Fibroblast of skin of right biceps (primary cell): ENCODE results near the gene TPCN2.
A peak's percentile ranks its signal among the peaks of the same experiment; 100 is the strongest.

Source experiments
- DNase-seq: peaks from one replicate; pipeline ENCODE4 v3.0.0-alpha.2; 2013

Gene TPCN2

DNA sequence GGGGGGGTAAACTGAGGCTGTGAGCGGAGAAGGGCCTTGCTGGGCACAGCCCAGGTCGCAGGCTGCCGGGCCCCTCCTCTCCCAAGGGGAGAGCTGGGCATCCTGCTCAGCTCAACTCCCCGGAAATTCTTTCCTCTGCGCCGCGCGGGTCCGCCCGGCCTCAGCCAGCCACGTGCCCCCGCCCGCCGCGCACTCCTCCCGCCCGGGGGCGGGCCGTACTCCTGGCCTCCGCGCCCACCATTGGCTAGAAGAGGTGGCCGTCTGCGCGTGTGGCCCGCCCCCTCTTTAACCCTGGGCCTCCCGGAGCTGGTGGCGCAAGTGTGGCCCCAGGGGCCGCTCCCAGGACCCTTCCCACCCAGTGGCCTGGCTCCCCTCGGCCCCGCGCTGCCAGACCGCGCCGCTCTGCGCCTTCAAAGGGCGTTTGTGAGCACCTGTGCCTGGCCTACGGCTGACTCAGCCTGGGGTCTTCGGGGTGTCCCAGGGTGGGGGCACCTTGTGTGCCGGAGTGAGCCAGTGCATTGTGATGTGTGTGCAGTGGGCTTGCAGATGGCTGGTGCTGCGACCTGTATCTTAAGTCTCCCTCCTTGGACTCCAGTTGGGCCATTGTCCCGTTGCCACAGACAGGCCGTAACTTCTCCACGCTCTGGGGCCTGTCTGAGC lies 37.6 kb upstream of the TPCN2 start:
- DNase-seq: peak; percentile 88

DNA sequence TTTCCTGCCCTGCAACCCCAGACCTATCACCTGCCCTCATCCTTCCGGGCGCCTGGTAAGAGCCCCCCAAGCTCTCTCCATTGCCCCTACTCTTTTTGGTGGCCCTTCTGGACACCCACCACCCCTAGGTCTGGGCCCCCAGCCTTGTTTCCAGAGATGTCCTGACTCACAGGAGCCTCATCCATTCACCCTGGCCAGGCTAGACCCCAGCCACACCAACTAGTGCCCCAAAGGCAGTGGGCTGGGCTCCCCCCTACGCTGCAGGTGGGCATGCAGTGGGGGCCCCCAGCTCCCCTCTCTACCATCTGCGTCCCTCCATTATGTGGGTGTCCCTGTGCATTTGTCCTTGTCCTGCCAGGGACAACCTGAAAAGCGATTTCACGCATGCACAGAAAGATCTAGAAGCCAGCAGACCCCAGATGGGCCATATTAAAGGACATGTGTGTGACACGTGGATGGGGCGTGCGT lies 37.1 kb upstream of the TPCN2 start:
- no peak for DNase-seq

DNA sequence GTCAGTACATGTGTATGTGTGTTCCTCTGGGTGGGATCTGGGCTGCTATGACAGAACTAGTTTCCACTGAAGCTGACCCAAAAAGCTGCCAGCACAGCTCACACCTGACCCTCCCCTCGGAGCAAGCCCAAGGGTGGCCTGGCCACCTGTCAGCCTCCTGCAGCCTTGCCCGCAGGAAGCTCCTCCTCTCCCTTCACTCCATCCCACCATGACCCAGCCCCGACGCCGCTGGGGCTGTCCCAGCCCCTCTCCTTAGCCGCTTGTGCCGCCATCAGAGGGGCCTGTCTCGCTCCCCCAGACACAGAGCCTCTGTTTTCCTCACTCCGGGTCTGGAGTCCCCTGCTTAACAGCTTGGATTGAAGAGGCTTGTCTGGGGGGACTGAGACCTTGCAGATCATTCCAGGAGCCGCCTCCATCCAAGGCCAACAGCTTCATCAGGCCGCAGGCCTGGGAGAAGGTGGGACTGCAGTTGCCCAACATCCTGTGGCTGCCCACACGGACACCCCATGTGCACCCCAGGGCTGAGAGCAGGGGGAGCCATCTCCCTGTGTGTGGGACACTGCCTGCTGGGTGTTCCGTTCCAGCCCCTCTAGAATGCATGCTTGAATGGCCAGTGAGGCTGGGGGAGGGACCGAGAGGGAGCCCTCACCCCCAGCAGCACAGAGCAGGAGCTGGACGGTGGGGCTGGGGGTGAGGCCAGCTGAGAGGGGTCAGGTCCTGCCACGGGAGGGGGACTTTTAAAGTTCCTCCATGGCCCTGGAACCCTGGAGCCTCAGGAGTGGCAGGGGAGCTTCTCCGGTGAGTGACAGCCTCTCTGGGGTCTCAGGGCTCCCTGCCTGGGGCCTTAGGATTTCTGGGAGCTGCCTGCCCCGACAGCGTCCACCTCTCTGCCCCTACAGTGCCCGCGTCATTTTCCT lies 36.4 kb upstream of the TPCN2 start:
- DNase-seq: peak; percentile 44

DNA sequence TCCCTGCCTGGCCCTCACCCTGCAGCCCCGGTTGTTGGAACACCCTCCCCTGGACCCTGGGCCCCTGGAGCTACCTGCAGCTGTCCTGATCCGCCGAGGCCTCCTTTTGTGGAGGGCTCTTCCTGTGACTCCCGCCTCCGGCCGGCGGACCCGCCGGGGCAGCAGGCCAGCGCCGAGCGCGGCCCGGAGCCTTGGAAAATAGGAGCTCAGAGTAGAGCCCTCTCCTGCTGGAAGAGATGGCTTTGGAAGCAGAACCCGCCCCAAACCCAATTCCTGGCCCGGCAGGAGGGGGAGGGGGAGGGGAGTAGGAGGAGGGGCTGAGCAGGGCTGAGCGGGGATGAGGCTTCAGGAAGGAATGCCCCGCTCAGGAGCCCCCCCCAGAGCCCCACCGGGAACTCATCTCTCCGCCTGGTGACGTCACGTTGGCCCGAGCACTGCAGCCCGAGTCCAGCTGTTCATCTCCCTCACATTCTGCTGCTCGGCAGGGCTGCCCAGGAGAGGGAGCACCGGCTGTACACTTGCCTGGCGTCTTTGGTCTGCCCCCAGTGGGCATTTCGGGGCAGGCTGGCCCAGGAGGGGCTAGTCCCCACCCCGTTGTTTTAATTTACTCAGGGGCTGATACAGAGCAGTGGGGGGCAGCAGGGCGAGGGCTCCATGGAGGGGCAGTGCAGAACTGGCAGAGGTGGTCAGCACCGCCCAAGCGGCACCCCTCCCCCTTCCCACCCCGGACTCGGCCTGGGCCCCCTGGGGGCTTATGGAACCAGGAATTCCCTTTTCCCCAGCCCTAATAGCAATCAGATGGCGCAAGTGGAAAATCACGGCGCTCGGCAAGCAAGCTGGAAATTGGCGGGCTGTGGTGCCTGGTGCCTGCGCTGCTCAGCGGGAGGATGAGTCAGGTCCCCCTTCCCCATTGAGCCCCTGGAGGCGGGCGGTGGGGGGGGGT lies 35.5 kb upstream of the TPCN2 start, which contains the start of gene MRGPRF:
TSS of gene MRGPRF (minus strand) at position 238 of the 943 bp plus-strand sequence. CDS start 3,345 bp downstream, outside the sequence.
- DNase-seq: peak; percentile 94

DNA sequence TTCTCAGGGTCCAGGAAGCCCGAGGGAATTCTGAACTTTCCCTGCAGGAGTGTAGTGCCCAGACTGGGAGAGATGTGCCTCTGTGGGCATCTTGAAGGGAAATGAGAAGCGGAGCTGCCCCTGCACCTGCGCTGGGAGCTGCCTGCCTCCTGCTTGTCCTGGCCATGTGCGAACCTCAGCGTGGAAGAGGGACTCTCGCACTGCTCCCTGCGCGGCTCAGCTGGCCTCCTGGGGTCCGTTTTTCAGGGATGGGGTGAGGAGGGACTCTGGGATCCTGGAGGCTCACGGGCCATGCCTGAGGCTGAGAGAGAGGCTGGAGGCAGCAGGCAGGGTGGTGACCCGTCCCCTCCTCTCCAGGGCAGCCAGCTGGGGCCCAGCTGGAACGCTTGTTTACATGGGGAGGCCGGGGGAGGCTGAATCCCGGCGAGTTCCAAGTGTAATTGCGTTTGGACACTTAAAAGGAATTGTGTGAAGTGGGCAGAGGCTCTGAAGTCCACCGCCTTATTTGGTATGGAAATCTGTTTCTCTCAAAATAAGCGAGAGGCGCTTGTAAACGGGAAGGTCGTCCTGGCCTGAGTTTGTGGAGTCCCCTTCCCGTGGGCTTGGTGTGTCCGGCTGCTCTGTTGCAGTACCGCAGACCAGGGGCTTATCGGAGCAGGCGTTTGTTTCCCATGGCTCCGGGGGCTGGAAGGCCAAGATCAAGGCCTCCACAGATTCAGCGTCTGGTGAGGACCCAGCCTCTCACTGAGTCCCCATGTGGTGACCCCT lies 34.5 kb upstream of the TPCN2 start:
- DNase-seq: no peak

DNA sequence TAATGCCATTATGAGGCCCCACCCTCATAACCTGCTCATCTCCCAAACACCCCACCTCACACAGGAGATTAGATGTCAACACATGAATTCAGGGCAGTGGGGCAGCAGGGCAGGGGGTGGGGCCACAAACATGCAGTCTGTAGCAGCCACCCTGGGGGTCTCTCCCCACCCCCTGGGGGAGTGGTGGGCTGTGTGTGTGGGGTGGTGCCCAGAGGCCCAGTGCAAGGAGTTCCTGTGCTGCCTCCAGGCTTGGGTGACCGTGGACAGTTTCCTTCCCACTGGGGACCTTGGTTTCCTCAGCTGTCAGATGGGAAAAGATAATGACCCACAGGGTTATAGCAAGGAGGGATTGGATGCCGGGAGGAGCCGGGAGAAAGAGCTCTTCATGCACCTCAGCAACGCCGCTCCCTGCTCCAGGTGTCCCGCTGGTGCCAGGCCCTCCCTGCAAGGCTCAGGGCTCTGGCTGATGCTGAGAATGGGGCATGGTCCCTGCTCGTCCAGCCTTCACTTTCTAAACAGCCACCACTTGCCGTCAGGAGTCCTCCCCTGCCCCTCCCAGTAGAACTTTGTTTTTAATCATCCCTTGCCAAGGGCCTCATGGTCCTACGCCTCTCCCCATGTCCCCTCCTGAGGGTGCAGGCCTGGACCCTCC lies 33.7 kb upstream of the TPCN2 start:
- DNase-seq: no peak

DNA sequence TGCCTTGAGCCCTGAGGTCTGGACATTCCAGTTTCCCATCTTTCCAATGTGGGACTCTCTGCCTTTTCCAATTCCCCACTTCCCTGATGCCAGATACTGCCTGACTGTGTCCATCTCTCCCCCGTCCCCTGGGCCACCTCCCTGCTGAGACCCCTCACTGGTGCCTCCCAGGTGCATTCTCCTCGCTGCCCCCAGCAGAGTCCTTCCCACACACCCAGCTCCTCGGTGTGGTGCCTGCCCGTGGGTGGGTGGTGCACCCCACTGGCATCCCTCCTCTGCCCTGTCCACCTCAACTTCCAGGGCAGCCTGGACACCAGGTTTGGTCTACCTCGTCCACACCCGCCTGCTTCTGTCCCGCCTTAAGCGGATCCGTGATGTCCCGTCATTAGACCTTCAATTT lies 30.8 kb upstream of the TPCN2 start:
- no peak for DNase-seq

DNA sequence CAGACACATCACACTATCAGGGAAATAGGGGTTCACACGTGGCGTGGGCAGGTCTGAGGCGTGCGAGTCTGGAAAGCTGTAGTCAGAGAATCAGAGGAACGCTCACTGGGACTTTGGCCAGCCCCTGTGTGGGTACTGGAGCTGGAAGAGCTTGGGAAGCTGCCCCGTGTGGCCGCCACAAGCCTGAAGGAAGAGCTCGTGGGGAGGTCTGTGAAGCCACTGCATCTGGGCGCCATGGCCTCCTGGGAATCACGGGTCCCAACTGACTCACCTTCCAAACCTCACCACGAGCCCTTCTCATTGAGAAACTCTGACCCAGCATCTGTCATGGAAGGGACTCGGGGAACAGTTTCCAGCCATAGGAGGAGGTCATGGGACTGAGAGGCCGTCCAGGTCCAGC lies 29.8 kb upstream of the TPCN2 start:
- peak; percentile 61 for DNase-seq

DNA sequence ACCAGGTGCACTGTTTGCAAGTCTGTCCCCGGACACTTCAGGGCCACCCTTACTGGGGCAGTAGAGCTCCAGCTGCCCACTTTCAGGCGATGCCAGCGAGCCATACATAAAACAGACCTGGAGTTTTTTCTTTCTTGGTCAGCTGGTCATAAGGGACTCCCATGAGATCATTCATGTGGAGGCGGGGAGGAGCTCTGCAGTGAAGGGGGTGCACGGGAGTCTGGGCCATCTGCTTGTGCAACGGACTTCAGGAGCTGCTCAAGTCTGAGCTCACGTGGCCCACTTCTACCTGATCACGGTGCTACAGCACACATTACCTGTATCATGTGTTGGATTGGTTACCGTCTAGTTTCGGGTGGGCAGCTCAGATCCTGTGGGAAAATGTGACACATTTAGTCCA lies 26.5 kb upstream of the TPCN2 start:
- DNase-seq: no peak

DNA sequence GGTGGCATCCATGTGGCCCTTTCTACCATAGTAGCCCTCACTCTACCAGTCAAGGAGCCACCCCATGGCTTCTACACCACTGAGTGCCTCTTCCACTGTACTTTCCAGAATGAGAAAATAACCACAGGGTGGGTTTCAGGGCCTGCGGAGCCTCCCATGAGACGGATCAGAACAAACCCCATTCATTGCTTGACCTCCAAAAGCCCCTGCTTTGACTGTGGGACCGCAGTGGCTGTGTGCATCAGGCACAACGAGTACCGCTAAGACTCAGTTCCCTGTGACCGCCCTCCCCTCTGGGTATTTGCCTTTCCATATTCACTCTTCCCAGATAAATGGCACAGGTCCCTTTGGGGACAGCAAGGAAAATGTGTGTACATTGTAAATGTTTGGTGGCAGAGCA lies 24.2 kb upstream of the TPCN2 start:
- DNase-seq: no peak

DNA sequence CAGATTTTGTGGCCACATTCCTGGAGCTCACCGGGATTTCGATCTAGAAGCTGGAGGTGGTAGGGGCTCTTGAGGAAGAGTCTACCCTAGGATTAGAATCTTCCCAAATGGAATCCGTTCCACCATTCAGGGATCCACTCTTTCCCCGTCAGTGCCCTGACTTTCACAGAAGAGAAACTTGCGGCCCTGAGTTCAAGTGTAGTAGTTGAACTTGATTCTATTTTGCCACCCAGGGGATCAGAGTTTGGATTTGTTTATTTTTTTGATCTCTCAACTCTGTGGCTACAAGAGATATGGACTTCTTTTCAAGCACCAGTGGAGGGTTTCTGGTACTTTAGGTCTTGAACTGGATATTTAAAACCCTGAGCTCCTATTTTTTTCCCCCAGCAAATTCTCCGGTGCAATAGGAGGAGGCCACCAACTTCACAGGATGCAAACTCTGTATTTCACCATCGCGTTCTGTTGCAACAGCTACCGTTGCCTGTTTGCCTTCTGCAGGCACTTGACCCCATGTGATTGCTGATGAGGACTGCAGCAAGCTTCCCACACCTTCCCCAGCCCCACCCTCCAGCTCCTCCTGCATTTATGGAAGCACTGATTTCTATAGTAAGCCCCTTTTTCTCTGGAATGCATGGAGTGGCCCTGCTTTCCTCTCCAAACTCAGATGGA lies 20.9 kb upstream of the TPCN2 start:
- no peak for DNase-seq

DNA sequence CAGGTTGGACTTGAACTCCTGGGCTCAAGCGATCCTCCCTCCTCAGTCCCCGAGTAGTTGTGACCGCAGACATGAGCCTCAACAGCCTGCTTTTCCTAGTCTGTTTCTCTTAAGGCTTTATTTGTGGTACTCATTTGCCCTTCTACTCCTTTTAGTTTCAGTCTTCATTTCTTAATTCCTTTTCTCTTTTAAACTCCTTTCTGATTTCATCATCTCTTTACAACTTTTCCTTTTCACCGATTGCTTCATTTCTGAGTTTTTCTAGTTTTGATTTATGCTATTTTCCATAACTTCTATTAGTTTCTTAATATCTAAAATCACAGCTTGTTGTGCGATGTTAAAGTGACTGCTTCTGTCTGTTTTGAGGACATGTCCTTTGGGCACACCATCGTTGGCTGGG lies 18.4 kb upstream of the TPCN2 start:
- no peak for DNase-seq

DNA sequence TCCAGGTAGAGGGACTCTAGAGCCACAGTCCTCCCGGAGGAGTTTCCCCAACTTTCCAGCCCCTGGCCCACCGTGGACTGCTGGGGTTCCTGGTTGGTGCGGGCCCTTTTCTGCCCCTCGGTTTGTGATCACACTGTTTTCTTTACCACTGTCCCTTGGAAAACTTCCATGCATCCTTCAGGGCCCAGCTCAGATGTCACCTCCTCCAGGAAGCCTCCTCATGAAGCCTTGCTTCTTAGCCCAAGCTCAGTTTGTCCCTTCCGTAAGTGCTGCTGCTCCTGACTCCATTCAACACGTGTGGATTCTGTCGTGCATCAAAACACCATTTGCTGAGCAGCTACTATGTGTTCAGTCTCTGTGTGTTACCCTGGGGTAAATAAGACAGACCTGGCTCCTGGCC lies 15.9 kb upstream of the TPCN2 start:
- DNase-seq: no peak

DNA sequence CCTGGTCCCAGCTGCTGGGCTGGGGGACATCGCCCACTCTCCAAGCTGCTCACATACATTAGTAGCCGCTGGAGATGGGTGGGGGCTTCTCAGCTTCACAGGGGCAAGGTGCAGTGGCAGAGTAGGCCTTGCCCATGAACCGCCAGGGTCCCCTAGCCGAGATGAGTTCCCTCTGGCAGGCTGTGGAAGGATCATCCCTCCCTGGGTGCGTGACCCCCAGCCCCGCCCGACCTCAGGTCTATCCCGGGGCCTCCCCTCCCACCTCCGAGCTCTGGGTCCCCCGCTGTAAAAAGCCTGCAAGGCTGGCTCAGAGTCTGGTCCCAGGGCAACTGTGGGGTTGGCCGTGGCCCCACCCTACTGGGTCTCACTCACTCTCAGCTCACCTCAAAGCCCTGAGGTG lies 15.3 kb upstream of the TPCN2 start:
- no peak for DNase-seq

DNA sequence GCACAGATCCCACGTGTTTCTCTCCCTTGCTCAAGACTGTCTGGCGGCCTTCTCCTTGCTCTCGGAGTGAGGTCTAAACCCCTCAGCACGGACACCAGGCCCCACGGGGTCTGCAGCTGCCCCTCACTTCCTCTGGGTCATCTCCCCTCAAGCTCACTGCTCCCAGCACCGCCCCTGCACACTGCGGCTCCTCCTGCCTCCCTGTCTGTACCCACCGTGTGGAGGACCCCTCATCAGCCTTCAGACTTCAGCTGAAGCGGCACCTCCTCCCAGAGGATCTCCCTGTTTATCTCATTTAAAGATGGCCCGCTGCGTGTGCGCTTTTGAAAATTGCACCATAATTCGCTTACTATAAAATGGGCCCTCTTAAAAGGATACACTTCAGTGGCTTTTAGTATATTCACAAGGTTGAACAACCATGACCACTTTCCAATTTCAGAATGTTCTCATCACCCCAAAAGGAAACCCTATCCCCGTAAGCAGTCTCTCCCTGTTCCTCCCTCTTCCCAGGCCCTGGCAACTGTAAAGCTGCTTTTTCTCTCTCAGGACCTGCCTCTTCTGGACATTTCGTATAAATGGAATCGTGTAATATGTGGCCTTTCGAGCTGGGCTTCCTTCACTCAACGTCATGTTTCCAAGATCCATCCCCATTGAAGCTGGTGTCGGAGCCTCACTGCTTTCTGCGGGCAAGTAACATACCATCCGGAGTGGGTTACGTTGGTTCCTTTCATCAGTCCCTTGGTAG lies 14.4 kb upstream of the TPCN2 start:
- DNase-seq: no peak

DNA sequence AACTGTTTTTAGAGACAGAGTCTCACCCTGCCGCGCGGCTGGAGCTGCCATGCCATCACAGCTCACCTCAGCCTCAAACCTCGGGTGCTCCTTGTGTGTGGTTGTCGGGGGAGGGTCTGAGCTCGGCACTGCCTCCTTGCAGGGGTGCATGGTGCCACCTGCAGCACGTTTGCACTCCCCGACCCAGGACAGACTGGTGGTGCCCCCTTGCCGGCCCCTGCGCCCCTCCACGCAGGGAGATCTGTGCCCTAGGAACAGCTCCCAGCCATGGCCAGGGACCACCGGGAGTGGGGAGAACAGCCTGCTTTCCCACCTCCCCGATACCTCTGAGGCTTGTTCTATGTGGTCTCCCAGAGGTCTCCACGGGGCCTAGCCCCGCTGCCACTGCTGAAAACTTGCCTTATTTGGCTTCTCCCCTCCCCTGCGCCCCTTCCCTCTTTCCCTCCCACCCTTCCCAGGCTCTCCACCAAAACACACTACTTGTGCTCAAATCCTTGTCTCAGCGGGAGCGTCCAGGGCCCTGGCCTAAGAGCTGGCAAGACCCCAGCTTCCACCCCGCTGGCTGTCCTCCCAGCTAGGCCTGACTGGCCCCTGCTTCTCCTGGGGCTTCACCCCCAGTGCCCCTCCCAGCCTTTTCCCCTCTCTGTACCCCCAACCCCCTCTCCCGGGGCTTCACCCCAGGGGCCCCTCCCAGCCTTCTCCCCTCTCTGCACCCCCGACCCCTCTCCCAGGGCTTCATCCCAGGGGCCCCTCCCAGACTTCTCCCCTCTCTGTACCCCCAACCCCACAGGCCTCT lies 13.4 kb upstream of the TPCN2 start:
- no peak for DNase-seq

DNA sequence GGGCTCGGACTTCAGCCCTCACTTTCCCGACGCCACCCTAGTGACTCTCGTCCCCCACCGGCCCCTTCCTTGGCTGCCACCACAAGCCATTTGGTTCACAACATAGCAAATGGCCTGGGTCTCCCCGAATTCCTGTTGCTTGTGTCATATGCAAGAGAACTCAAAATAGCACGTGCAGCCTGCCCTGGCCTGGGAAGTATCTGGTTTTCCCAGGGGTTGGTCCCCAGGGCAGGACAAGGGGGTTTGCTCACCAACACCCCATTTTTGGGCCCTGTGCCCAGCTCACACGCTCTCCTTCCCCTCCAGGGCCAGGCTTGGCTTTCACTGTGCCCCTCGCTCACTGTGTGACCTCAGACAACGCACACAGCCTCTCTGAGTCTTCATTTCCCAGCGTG lies 12.8 kb upstream of the TPCN2 start:
- peak; percentile 73 for DNase-seq

DNA sequence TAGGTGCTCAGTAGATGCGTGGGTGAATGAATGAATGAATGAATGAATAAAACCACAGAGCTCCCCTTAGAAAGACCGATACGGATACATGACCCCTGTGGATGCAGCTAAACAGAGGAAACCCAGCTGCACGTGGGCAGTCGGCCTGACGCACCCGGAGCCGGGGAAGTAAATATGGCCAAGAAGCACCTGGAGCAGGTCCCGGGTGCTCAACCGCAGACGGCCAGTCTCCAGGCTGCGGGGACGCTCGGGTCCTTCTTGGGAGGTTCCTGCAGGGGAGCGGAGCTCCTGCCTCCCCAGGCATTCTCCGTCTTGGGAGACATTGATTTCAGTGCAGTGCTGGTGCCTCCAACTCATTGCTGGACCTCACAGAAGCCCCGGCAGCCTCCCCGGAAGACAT lies 11.7 kb upstream of the TPCN2 start:
- no peak for DNase-seq

DNA sequence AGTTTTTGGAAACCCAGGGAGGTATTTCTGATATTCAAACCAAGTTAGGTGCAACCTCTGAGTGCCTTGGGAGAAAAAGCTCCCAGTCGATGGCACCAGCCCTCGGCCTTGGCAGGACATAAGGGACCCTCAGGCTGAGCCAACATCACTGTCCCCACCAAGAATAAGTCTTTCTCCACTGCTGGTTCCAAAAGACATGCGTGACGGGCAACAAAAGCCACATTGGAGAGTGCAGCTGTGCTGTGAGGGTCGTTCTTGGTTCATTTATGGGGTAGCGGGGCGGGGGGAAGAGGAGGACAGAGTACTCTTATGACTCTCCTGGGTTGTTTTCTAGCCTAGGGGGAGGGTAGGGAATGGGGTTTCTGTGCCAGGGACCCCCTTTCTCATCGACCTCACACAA lies 11.2 kb upstream of the TPCN2 start:
- no peak for DNase-seq

DNA sequence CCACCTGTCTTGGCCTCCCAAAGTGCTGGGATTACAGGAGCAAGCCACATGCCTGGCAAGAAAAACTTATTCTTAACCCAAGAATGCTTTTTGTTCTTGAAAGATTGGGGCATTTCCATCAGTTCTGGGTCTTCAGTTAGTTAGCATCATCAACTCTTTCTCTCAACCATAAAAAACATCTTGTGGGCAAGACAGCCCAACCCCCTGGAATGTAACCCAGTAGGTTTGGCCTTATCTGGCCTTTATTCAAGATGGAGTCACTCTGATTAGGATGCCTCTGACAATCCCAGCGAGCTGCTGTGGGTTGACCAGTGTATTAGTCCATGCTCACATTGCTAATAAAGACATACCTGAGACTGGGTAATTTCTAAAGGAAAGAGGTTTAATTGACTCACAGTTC lies 9.2 kb upstream of the TPCN2 start:
- peak; percentile 59 for DNase-seq
